HPDE6-E6E7 (cell line): Measurements from ENCODE around the gene SHTN1.

Experiments used
- DNase-seq: peaks from one replicate; pipeline ENCODE4 v3.0.0; 2011; ENCODE audit warnings: missing footprints; ENCODE audit errors: extremely low spot score

SHTN1 gene, protein sequence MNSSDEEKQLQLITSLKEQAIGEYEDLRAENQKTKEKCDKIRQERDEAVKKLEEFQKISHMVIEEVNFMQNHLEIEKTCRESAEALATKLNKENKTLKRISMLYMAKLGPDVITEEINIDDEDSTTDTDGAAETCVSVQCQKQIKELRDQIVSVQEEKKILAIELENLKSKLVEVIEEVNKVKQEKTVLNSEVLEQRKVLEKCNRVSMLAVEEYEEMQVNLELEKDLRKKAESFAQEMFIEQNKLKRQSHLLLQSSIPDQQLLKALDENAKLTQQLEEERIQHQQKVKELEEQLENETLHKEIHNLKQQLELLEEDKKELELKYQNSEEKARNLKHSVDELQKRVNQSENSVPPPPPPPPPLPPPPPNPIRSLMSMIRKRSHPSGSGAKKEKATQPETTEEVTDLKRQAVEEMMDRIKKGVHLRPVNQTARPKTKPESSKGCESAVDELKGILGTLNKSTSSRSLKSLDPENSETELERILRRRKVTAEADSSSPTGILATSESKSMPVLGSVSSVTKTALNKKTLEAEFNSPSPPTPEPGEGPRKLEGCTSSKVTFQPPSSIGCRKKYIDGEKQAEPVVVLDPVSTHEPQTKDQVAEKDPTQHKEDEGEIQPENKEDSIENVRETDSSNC

DNA sequence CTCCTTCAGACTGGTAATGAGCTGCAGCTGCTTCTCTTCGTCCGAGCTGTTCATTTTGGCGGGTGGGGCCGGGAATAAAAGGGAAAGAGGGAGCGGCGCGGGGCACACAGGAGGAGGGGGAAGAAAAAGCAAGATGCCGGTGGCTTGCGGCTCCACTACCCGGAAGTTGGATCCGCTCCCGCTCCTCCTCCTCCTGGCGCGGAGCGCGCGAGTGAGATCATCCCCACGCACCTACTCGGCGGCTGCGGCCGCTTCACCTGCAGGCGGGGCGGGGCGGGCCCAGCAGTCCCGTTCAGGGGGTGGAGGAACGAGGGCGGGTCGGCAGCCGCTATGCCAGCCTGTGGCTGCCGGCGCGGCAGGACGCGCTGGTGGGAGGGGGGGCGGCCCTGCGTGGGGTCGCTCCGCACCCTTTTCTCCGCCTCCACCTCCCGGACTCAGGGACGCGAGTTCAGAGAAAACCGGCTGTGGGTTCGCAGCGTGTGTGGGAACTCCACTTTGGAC lies at the start of gene SHTN1:
Gene SHTN1, minus strand, starts transcription at position 162 of the 501 bp plus-strand sequence. Its CDS starts 108 bp downstream, at position 54.
- DNase-seq, result peak; percentile 64

DNA sequence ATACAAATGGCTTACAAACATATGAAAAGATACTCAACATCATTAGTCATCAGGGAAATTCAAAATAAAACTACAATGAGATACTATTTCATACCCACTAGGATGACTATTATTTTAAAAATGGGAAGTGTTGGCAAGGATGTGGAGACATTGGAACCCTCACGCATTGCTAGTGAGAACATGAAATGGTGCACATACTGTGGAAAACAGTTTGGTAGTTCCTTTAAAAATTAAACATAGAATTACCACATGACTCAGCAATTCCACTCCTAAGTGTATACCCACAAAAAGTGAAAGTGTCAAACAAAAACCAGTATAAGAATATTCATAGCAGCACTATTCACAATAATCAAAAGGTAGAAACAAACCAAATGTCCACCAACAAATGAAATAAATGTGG lies 48.5 kb upstream of the SHTN1 start:
- DNase-seq, result no peak

DNA sequence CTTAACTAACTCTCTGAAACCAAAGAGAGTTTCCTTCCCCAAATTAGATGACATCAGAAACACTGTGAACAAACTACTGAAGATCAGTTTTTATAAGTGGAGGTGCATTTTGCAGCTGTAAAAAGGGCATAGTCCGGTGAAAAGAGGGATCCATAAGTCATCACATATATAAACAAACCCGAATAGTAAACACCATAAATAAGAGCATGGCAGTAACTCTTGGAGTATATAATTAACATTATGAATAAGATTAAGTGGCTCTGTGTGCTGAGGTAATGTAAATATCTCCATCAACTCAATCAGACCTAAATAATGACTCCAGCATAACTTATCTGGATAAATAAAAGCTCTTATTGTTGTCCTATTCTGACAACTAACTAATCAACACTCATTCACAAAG lies 43.0 kb upstream of the SHTN1 start:
- no peak for DNase-seq

DNA sequence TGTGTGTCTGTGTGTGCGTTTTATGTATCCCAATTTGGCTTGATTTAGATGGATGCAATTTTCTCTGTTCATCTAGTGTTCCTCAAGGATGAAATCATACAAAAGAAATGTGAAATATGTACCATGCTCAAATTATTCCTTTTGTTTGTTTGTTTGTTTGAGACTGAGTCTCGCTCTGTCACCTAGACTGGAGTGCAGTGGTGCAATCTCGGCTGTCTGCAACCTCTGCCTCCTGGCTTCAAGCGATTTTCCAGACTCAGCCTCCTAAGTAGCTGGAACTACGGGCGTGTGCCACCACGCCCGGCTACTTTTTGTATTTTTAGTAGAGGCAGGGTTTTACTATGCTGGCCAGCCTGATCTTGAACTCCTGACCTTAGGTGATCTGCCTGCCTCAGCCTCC lies 11.3 kb upstream of the SHTN1 start:
- DNase-seq, result no peak

DNA sequence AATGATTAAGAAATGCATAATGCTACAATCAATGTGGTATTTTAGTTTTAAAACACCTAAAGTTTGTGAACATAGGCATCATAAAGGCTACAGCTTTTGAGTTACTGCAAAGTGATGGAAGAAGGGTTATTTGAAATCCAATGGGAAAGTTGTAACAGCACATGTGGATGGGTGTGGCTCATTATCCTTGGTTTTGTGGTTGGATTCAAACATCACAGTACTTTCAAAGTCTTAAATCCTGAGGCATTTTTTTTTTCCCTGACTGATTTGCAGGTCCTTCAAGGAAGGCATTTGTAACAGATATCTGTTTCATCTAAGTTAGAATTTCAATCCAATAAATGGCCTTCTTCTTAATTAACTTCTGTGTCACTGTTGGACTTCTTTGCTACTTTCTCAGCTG lies 9.8 kb upstream of the SHTN1 start:
- DNase-seq, result no peak

DNA sequence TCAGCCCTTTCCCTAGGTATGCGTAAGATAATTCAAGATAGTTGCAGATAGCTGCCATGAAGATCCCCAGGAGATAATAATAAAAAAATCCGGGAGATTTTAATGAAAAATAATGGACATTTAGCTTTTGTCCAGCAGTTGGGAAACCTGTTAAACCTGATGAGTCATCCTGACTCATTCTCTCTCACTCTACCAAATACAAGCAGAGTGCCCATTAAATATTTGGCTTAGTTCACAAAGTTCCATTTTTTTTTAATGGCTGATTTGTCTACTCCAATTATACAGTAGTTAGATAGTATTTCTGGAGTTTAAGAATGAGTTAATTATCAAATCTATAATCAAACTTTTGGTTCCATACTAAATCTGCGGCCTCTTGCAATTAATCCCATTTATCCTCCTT lies 2.1 kb upstream of the SHTN1 start:
- peak; percentile 51 for DNase-seq

DNA sequence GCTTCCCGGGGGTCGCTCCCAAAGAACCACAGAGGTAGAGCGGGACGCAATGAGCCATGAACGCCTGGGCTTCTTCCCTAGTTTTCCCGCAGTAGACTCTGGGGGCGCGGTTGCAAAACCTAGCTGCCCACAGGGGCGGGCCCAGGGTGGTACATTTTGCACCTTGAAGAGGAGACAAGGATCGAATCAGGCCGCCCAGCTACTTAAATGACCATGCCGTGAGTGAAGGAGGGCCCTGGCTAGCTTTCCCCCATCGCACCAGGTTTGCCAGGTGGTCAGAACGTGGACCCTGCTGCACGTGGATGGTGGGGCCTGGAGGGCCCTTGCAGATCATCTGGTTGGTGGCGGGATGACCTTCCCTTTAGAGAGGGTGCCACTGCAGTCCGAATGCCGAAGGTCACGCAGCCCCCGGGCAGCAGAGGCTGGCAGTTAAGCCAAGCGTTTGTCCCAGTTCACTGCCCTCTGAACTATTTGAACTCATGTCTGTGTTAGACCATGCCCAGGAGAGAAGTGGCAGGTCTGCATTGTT lies 604 bp upstream of the SHTN1 start:
- no peak for DNase-seq

DNA sequence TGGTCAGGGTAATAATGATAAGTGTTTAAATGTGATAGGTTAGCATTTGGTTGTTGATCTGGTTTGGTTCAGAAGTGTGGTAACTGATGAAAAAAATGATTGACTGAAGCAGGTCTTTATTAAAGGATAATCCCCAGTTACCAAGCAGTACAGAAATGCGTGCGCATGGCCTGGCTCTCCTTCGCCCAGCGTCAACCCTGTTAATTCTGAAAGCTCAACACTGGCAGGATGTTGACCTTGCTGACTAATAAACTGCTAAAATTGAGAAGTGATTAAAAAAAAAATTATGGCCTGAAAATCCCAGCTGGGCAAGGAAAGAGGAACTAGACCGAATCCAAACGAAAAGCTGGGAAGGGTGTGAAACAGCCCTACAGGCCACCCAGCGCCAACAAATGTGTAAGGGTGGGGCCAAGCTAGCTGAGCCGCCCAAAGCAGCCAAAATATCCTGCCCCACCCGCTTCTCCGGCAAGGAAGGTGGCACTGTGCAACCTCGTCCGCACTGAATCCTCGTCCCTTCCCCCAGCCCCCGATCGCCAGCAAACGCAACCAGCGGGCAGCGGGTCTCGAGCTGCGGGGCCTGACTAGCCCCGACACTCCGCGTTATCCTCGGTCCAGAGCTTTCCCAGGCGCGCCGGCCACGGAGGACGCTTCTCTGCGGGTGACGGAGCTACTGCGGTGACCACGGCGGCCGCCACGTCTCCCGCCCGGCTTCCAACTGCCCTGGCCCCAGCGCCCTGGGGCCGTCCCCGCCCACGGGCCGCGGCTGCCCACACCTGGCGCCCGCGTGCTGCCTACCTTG lies 561 bp downstream of the SHTN1 start:
- DNase-seq, result peak; percentile 19

DNA sequence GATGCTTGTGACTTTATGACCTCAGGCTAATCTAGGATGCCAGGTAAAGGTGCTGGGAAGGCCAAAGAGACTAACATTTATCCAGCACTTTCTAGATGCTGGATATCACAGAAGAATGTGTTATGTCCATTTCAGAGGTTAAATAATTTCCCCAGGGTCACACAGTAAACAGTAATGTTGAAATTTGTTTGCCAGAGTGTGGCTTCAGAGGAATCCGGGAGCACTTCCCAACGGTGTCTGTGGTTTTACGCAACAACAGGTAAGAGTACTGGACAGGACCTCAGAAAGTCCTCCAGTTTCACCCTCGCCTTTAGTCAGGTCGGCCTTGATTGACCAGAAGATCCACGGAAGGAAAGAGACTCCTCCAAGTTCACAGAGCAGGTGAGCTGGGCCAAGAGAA lies 1.7 kb downstream of the SHTN1 start:
- no peak for DNase-seq

DNA sequence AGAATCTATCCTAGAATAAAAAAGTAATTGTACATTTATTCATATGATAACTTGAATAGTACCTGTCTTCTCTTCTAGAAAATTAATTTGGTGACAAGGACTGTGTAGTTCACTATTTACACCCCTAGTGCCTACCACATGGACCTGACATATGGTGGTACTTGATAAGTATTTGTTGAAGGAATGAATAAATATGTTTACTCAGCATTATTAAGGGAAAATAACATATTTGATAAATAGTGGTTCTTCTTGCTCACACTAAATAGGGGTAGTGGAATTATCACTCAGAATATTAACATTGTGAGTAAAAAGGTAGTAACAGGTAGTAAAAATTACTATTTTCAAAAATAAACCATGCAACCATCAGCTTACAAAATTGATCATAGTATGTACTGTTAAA lies 2.8 kb downstream of the SHTN1 start:
- DNase-seq, result no peak

DNA sequence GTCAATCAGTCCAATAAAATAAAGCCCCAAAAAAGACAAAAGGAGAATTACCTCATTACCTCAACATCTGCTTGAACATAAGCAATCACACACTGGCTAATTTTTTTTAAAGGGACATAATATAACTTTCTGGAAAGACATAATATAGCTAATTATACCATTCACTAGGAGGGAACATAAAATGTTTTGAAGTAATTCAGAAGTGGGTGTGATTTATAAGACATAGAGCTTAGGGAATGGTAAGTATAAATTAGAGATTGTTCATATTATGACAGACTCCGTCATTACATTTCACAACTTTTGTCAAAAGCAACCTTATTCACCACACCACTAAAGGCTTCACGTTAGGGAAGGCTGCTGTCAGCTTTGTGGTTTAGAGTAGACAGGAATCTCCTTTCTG lies 3.8 kb downstream of the SHTN1 start:
- no peak for DNase-seq

DNA sequence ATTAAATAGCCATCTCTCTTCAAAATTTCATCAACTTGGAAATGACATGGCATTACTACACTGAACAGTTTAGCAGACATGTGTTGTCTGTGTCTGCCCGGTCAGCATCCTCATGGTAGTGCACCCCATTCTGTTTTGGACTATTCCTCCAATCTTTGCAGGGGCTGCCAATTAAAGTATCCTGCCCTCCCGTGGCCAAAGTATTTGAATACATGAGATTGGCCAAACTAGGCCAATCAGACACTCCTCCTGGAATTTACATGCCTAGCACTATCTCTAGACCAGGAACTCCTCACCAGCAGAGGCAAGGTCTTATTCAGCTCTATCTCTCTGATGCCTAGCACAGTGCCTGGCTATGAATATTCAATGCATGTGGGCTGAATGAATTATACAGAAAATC lies 4.4 kb downstream of the SHTN1 start:
- no peak for DNase-seq

DNA sequence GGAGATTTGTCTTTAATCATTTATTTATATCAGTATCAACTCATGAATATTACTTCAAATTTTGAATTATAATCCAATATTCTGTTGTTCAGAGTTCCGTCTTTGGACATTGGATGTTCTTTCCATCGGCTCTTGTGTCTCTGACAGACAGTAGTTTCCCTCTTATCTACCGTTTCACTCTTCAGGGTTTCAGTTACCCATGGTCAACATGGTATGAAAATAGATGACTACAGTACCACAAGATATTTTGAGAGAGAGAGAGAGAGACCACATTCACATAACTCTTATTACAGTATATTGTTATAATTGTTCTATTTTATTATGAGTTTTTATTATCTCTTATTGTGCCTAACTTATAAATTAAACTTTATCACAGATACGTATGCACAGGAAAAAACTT lies 6.8 kb downstream of the SHTN1 start:
- DNase-seq, result no peak

DNA sequence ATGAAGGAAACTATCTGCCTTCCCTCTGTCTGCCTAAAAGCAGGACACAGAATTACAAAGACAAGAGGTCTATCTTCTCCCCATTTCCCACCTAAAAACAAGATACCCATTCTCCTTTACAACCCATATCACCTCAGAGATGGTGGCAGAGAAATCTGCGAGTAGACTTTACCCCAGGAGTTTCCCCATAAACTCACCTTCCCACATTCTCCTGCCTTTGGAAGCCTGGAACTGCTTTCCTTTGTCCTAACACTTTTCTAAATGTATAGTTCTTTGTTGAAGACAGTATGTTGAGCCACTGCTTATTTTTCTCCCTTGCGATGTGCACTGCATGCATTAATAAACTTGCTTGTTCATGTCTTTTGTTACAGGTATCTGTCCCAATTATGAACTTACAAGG lies 8.0 kb downstream of the SHTN1 start:
- no peak for DNase-seq

DNA sequence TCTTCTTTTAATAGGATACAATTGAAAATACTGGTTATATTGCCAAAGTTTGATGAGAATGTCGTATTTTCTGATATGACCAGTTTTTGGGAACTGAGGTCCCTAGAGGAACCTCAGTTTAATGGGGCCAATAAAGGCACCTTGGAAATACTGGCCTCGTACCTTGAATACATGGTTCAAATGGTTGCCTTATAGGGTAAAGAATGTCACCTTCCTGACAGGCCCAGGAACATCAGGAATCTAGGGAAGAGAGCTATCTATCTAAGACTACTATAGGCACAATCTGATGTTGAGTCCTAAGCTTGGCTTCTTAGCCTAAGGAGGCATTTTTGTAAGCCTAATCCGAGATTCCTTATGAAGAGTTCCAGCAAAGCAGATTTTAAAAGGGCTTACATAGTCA lies 9.3 kb downstream of the SHTN1 start:
- no peak for DNase-seq

DNA sequence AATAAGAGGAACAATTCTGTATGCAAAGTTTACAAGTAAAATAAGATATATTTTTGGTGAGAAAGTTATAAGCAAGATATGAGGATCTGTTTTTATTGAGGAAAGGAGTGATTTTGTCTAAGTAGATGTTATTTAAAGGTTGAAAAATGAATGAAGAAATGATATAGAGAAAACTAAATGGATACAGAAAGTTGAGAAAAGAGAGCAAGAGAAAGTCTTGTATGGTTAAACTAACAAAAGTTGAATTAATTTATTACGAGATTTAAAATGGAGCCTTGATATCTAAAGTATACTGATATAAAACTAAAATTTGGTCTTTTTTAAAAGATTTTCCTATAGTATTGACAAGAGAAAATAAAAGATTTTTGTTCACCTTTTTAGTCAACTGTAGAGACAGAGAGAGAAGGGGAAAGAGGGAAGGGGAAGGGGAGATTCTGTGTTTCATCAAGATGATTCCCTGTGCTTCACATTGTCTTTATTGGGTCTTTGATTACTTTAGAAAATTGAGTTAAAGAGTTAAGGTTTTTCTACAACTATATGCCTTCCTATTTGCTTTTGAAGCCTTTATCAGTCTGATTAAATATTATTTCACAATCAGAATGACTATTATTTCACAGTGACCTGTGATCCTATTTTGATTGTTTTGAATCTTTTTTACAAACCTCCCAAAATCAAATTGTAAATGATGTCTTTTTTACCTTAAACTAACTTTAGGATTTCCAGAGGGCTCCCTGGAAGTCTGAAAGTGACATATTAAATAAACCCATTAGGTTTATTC lies 10.7 kb downstream of the SHTN1 start:
- DNase-seq, result no peak

DNA sequence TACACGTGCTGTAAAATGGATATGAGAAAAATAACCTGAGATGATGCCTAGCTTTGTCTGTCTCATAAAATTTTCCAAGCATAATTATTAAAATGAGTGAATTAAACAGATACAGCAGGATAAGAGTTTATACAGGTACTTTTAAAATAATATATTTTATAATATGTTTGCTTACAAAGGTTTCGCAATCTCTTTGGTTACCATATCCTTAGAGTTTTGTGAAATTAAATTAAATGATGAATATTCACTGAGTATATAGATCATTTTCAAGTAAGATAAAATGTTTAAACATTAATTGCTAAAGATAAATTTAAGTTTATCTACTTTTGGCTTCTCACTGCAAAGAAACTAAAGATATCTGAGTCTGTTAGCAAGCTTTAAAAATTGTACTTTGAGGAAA lies 11.4 kb downstream of the SHTN1 start:
- DNase-seq, result no peak

DNA sequence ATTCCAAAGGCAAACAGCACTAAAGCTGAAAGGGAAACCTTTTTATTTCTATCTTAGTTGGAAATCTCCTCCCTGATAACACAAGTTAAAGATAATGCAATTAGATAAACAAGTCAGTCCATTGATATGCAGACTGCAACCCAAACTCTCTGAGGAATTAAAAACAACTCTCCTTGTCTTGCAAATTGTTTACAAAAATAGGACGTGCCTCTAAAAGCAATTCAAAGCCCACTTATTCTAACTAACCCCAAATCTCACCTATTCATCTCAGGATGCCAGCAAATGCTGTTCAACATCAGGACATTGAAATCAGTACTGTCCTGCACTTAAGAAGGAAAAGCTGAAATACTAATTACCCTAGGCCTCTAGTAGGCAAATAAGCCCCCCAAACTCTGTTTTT lies 12.8 kb downstream of the SHTN1 start:
- DNase-seq, result no peak

DNA sequence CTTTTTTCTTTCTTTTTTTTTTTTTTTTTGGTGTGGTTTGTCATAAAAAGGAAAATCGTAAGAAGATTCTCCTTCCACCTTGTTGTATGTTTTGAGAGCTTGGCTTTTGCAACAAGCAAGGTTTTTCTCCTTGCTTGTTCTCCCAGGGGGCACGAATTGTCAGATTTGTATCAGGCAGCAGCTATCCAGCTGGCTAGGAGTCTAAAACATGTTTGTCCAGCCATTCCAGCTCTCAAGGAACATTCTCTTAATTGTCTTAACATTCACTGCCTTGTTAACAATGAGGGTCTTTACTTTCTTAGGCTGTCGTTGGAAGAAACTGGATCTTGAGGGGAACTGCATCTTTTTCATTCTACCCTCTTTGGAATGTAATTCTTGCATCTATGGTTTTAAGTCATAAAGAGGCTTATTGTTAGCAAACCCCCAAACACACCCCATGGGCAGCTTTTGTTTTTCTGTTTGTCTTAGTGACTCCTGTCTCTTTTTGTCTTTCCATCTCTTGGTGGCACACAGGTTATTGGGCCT lies 14.6 kb downstream of the SHTN1 start:
- no peak for DNase-seq

DNA sequence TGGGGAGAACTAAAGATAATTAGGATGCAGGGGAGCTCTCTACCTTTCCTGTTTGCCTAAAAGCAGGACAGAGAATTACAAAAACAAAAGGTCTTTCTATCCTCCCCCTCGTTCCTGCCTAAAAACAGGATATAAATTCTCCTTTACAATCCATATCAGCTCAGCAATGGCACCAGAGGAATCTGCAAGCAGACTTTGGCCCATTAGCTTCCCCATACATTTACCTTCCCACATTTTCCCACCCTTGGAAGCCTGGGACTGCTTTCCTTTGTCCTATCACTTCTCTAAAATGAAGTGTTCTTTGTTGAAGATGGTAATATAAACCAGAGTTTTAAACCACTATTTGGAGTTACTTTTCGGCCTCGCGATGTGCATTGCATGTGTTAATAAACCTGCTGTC lies 15.5 kb downstream of the SHTN1 start:
- no peak for DNase-seq

DNA sequence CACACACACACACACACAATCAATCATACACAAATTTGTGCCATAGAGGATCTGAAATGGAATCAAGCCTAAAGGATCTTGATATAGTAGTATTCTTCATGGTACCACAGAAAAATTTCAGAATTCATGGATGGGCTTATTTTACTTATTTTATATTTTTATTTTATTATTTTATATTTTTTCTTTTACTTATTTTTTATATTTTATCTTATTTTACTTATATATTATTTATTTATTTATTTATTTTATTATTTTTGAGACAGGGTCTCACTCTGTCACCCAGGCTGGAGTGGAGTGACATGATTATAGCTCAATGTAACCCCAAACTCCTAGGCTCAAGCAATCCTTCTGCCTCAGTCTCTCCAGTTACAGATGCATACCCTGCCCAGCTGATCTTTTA lies 16.7 kb downstream of the SHTN1 start:
- DNase-seq, result no peak
